WTC11 (cell line): ENCODE data around the gene ZNF367. TPM values are rescaled to one million over a fixed set of nuclear protein-coding genes. Genes with fewer than 3 reads are reported as not detected.

Source experiments
- ATAC-seq: fragments of 200-7000 bp; cut with Tn5 transposase; 2 replicates; pipeline ENCODE4 v1.10.0; 2021; ENCODE audit warnings: mild to moderate bottlenecking, moderate library complexity
- CTCF ChIA-PET: fragments of 300-600 bp; sonication (Branson Sonifier 250); formaldehyde crosslinking; loops from one replicate; lab custom pipeline; 2021; ENCODE audit warnings: antibody characterized with exemption; lab: Charles Lee
- POLR2A ChIA-PET: fragments of 350-600 bp; sonication (Branson Sonifier 250); formaldehyde crosslinking; loops from one replicate; lab custom pipeline; 2021; ENCODE audit warnings: antibody characterized with exemption; lab: Charles Lee
- DNase-seq: peaks from one replicate; pipeline ENCODE4 v3.0.0; 2021; ENCODE audit warnings: low spot score
- H3K27ac Mint-ChIP-seq: 2 replicates; pipeline ENCODE4 v1.8.0; 2021; ENCODE audit warnings: mixed read lengths
- H3K27me3 Mint-ChIP-seq: 2 replicates; pipeline ENCODE4 v1.8.0; 2021; ENCODE audit warnings: low read depth, mild to moderate bottlenecking, moderate library complexity, mixed read lengths
- H3K36me3 Mint-ChIP-seq: 2 replicates; pipeline ENCODE4 v1.8.0; 2021; ENCODE audit warnings: mixed read lengths
- H3K4me1 Mint-ChIP-seq: 2 replicates; pipeline ENCODE4 v1.8.0; 2022; ENCODE audit warnings: mixed read lengths
- H3K4me3 Mint-ChIP-seq: 2 replicates; pipeline ENCODE4 v1.8.0; 2021; ENCODE audit warnings: mild to moderate bottlenecking, moderate library complexity, mixed read lengths
- H3K9me3 Mint-ChIP-seq: 2 replicates; pipeline ENCODE4 v1.8.0; 2021; ENCODE audit warnings: mixed read lengths
- SOX15 ChIP-seq: fragments of 250-450 bp; sonication (Bioruptor Pico); IDR thresholded peaks from 2 replicates; pipeline ENCODE4 v1.9.0; 2021; ENCODE audit warnings: mild to moderate bottlenecking
- TEAD4 ChIP-seq: sonication (generic); formaldehyde crosslinking; IDR thresholded peaks from 2 replicates; pipeline ENCODE4 v1.8.0; 2022; ENCODE audit warnings: mild to moderate bottlenecking, missing genetic modification reagents
- ZNF121 ChIP-seq: sonication (generic); formaldehyde crosslinking; IDR thresholded peaks from 2 replicates; pipeline ENCODE4 v1.8.0; 2023; ENCODE audit warnings: missing genetic modification reagents
- total RNA-seq: library from RNA; stranded (reverse); gene quantifications from 3 replicates; pipeline ENCODE4 v1.2.3, GENCODE V29; 2021
- TF ChIP-seq, protein P1 (sequence below): sonication (generic); formaldehyde crosslinking; IDR thresholded peaks from 2 replicates; pipeline ENCODE4 v1.8.0; 2022; ENCODE audit warnings: mild to moderate bottlenecking, missing genetic modification reagents
- TF ChIP-seq, protein P2 (sequence below): fragments of 250-450 bp; sonication (Bioruptor Pico); conservative IDR thresholded peaks from 2 replicates; pipeline ENCODE4 v1.9.0; 2021; ENCODE audit warnings: mild to moderate bottlenecking

ZNF367 gene
- total RNA-seq, 1 experiment from 2014 or later: 7.4 TPM

DNA sequence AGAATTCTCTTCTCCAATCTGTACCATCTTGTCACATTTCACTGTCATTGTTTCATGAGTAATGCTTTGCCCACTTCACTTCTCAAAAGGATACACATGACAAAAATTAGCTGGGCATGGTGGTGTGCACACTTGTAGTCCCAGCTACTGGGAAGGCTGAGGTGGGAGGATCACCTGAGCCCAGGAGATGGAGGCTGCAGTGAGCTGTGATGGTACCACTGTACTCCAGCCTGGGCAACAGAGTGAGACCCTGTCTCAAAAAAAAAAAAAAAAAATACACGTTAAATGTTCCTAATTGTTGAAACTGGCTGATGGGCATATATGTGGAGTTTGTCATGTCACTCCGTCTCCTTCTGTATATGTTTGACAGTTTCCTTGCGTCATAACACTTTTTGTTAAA, 79.9 kb downstream of the ZNF367 start:
- DNase-seq (no peak), ATAC-seq (no peak)
- ChIA-PET POLR2A (interaction anchor here (0.6 kb wide), 1 partner anchor 241 kb away, joined by 4 read pairs; no protein-coding TSS in a partner anchor), CTCF (no interaction called here)
- TF ChIP-seq SOX15: no peak
- TF ChIP-seq, protein P1, sequence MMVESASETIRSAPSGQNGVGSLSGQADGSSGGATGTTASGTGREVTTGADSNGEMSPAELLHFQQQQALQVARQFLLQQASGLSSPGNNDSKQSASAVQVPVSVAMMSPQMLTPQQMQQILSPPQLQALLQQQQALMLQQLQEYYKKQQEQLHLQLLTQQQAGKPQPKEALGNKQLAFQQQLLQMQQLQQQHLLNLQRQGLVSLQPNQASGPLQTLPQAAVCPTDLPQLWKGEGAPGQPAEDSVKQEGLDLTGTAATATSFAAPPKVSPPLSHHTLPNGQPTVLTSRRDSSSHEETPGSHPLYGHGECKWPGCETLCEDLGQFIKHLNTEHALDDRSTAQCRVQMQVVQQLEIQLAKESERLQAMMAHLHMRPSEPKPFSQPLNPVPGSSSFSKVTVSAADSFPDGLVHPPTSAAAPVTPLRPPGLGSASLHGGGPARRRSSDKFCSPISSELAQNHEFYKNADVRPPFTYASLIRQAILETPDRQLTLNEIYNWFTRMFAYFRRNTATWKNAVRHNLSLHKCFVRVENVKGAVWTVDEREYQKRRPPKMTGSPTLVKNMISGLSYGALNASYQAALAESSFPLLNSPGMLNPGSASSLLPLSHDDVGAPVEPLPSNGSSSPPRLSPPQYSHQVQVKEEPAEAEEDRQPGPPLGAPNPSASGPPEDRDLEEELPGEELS (CRISPR knock-in tag): no peak
- no peak for TF ChIP-seq TEAD4 (CRISPR knock-in tag)
- TF ChIP-seq, protein P2, sequence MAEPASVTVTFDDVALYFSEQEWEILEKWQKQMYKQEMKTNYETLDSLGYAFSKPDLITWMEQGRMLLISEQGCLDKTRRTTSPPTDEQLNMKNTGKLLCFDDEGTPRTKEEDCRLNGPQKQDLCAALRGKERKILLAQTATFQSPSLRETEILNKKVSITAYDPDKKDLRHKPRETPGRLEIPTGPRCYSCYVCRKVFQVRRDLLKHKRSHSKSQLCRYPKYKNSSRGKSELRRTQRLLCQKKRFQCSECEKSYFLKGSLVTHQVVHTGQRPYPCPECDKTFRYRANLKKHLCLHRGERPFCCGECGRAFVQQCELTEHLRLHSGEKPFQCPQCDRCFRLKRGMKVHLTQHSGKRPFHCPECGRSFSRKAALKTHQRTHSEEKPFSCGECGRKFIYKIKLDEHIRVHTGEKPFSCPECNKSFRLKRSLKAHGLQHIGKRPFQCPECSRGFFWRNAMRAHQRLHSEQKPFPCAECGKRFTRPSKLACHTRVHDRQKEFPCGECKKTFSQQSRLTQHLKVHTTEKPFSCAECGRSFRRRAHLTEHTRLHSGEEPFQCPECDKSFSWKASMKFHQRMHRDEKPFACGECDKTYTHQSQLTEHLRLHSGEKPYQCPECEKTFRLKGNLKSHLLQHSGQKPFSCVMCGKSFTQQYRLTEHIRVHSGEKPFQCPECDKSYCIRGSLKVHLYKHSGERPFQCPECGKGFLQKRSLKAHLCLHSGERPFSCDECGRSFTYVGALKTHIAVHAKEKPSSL: no peak
- peak; percentile 55; the same call in 1 of the 2 replicates for TF ChIP-seq ZNF121 (CRISPR knock-in tag)
- Mint-ChIP-seq H3K4me3 (no peak overlapping the region), H3K27ac (no peak overlapping the region), H3K9me3 (no peaks in the 10 kb centered on the region), H3K4me1 (peaks cover 14% of the 10 kb centered on the region), H3K27me3 (no peaks in the 10 kb centered on the region), H3K36me3 (no peaks in the 10 kb centered on the region)

Other genes starting within 250 kb of the ZNF367 start
- gene HSD17B3, start 116.2 kb downstream of the ZNF367 start, total RNA-seq: not detected in 3 replicates
- gene SLC35D2, start 34.7 kb downstream of the ZNF367 start, total RNA-seq: 14.6 to 18.2 TPM (median 17.3 TPM) in 3 replicates
- gene HABP4, start 31.8 kb upstream of the ZNF367 start, total RNA-seq: 9.8 to 11.0 TPM (median 10.1 TPM) in 3 replicates
- gene CDC14B, start 201.5 kb upstream of the ZNF367 start, total RNA-seq: 57.1 to 61.7 TPM (median 58.5 TPM) in 3 replicates
- 5.5 to 7.5 TPM (median 6.5 TPM) in 3 replicates for gene PRXL2C, start 236.9 kb upstream of the ZNF367 start, total RNA-seq